GM12874 (cell line): ENCODE data around the gene LMAN1.

ENCODE experiments used
- TF ChIP-seq, protein P1 (sequence below): IDR thresholded peaks from 2 replicates; pipeline ENCODE4 v1.5.1; 2011; ENCODE audit warnings: low read depth, mild to moderate bottlenecking, control low read depth, low read length, moderate library complexity; ENCODE audit not compliant: insufficient read depth

Gene LMAN1

DNA sequence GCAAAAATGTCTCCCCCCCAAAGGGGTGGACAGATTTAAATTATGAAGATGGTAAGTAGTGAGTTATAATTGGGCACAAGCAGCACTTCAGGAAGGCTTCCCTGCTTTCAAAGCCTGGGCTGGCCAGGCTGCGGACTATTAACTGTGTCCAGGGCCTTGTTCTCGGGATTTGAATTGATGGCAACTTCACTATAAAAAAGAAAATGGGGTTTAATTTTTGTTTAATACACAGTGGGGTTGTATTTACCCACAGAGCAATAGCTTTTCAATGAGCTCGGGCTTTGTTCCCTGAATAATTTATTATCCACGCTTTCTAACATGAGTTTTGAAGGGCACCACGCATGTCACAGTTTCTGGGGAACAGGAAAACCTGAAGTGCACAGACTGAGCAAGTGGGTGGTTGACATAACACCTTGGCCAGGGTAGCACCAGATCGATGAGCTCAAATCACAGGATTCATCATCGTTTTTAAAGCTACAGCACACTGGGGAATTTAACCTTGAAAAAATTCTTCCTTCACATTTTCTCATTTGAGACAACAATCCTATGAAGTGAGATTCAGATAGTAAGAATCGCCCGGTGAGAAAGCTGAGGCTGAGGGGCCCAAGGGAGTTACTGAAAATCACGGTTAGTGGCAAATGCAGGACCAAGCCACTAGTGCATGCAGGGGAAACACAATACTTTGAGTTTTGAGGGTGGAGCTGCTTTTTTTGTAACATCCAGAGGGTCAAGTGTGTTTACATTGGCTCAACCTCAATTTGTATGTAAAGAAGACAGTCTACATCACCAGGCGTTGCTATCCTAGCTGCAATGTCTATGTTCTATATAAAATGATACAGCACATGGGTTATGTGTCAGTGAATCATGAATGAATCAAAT, 28.9 kb upstream of the LMAN1 start:
- TF ChIP-seq, protein P1, sequence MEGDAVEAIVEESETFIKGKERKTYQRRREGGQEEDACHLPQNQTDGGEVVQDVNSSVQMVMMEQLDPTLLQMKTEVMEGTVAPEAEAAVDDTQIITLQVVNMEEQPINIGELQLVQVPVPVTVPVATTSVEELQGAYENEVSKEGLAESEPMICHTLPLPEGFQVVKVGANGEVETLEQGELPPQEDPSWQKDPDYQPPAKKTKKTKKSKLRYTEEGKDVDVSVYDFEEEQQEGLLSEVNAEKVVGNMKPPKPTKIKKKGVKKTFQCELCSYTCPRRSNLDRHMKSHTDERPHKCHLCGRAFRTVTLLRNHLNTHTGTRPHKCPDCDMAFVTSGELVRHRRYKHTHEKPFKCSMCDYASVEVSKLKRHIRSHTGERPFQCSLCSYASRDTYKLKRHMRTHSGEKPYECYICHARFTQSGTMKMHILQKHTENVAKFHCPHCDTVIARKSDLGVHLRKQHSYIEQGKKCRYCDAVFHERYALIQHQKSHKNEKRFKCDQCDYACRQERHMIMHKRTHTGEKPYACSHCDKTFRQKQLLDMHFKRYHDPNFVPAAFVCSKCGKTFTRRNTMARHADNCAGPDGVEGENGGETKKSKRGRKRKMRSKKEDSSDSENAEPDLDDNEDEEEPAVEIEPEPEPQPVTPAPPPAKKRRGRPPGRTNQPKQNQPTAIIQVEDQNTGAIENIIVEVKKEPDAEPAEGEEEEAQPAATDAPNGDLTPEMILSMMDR = no peak

- TF ChIP-seq, protein P1 = no peak
Observed at GRCh38 chr18:59386909-59387686, 28.0 kb upstream of the LMAN1 start.

GRCh38 chr18:59385191-59385590, 26.1 kb upstream of the LMAN1 start:
- TF ChIP-seq, protein P1 = no peak

DNA sequence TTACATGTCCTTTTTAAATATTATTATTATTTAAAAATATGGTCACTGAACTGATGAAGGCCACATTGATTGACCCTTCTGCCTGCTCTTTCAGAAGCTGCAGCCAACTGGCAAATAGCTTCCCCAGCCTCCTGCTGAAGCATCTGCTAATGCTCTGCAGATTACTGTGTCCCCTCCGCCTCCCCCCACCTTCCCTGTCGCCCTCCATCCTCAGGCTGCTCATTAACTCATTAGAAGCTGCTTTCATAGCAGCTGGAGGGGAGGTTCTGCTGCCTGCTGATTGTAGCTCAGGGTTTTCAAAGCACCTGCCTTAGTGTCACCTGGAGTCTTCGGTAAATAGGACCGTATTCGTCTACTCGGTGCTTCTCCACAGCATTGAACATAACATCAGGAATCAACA, 24.8 kb upstream of the LMAN1 start:
- TF ChIP-seq, protein P1 = no peak

- TF ChIP-seq, protein P1 = no peak
Observed at GRCh38 chr18:59382383-59382782, 23.3 kb upstream of the LMAN1 start.

DNA sequence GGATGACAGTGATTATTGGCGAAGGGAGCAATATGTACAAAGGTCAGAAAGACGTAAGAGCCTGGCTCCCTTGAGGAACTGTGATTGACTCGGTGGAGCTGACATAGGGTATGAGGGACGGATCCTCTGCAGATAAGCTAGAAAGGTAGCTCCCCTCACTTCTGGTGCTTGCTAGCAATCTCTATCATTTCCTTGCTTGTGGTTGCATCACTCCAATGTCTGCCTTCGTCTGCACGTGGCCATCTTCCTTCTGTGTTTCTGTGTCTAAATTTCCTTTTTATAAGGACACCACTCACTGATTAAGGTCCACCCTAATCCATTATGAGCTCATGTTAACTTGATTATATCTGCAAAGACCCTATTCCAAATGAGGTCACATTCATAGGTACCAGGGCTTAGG, 22.9 kb upstream of the LMAN1 start:
- TF ChIP-seq, protein P1 = no peak

DNA sequence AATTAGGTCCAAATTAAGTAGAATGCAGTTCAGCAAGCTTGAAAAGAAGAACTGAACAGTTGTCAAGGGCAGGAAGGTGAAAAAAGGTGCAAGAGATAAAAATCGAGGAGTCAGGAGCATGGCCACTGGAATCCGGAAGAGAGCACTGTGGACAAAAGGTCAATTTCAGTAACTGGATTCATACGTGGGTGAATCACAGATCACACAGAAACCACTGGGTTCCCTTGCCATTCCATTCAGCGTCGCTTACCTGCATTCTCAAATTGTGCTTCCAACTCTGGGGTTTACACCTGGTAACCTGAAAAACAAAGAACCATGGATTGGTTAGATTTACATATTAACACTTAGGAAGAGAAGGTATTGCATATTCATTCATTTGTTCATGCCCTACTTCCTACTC, 21.6 kb upstream of the LMAN1 start:
- TF ChIP-seq, protein P1 = no peak
